Loucy (cell line): Measurements from ENCODE around the gene TMEM167A.

Experiments used
- H2AFZ ChIP-seq: fragments of 200-600 bp; sonication (generic); 2 replicates; pipeline ENCODE4 v1.6.0; 2016; ENCODE audit warnings: antibody characterized with exemption, mild to moderate bottlenecking, low read length, moderate library complexity
- H3F3A ChIP-seq: fragments of 200-600 bp; 2 replicates; pipeline ENCODE4 v1.6.0; 2016; ENCODE audit warnings: antibody characterized with exemption, low read depth, mild to moderate bottlenecking
- H3K27me3 ChIP-seq: fragments of 200-600 bp; sonication (generic); 2 replicates; pipeline ENCODE4 v1.6.1; 2014; ENCODE audit warnings: low read length, mild to moderate bottlenecking; ENCODE audit not compliant: insufficient read depth, poor library complexity, severe bottlenecking
- H3K36me3 ChIP-seq: fragments of 200-600 bp; sonication (generic); 2 replicates; pipeline ENCODE4 v1.6.1; 2016; ENCODE audit warnings: low read length; ENCODE audit not compliant: insufficient read depth
- H3K4me1 ChIP-seq: fragments of 200-600 bp; sonication (generic); 2 replicates; pipeline ENCODE4 v1.5.1; 2014; ENCODE audit warnings: low read length, mild to moderate bottlenecking; ENCODE audit not compliant: insufficient read depth, poor library complexity, severe bottlenecking
- H3K4me2 ChIP-seq: fragments of 200-600 bp; sonication (generic); 2 replicates; pipeline ENCODE4 v1.6.0; 2014; ENCODE audit warnings: antibody characterized with exemption, low read length, low read depth, mild to moderate bottlenecking; ENCODE audit not compliant: poor library complexity, severe bottlenecking
- H3K4me3 ChIP-seq: fragments of 200-600 bp; sonication (generic); 2 replicates; pipeline ENCODE4 v1.5.1; 2014; ENCODE audit warnings: low read length, mild to moderate bottlenecking, mixed read lengths; ENCODE audit not compliant: poor library complexity, severe bottlenecking
- H3K79me2 ChIP-seq: fragments of 200-600 bp; sonication (generic); 2 replicates; pipeline ENCODE4 v1.6.1; 2014; ENCODE audit warnings: low read length; ENCODE audit not compliant: insufficient read depth
- H3K9ac ChIP-seq: fragments of 200-600 bp; sonication (generic); 2 replicates; pipeline ENCODE4 v1.6.0; 2014; ENCODE audit warnings: mild to moderate bottlenecking, low read depth, low read length, moderate library complexity; ENCODE audit not compliant: poor library complexity, severe bottlenecking
- H3K9me2 ChIP-seq: fragments of 200-600 bp; sonication (generic); replicated peaks from 2 replicates; pipeline ENCODE4 v1.6.1; 2016; ENCODE audit warnings: low read depth, low read length, mixed read lengths
- H3K9me3 ChIP-seq: fragments of 200-600 bp; sonication (generic); 2 replicates; pipeline ENCODE4 v1.6.1; 2014; ENCODE audit warnings: mild to moderate bottlenecking, antibody characterized with exemption, low read length, low read depth; ENCODE audit not compliant: insufficient read depth
- H4K20me1 ChIP-seq: fragments of 200-600 bp; sonication (generic); 2 replicates; pipeline ENCODE4 v1.6.0; 2014; ENCODE audit warnings: antibody characterized with exemption, low read length, mild to moderate bottlenecking; ENCODE audit not compliant: insufficient read depth, poor library complexity, severe bottlenecking
- CTCF ChIP-seq: fragments of 200-600 bp; sonication (generic); conservative IDR thresholded peaks from 2 replicates; pipeline ENCODE4 v1.5.1; 2014; ENCODE audit warnings: mild to moderate bottlenecking, antibody characterized with exemption, low read length
- EZH2phosphoT487 ChIP-seq: fragments of 200-600 bp; IDR thresholded peaks from 2 replicates; pipeline ENCODE4 v1.6.1; 2018; ENCODE audit warnings: antibody characterized with exemption, mild to moderate bottlenecking, moderate library complexity, borderline replicate concordance

TMEM167A gene

DNA sequence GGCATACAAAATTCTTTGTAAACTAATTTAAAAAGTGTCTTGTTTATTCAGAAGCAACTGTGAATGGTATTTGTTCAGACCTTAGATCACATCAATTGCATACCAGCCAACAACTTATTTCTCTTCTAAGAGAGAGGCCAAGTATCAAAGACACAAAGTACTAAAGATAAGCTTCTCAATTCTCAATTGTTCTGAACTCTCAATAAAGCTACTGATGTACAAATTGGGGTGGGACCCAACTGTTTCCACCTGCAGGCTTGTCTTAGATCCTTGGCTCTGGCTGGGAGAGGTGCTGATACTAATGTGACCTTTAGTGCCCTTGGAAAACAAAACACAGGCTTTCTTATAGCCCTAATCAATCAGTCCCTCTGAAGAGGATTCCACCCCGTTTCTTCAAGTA lies 22.3 kb upstream of the TMEM167A start:
- Histone ChIP-seq H3K9me2 (no peaks in the 10 kb centered on the region), H4K20me1 (no peaks in the 10 kb centered on the region), H3K9me3 (no peaks in the 10 kb centered on the region), H2AFZ (no peak overlapping the region), H3K36me3 (no peaks in the 10 kb centered on the region), H3K4me3 (no peak overlapping the region), H3F3A (no peaks in the 10 kb centered on the region), H3K79me2 (peaks cover 5% of the 10 kb centered on the region; the same call in 1 of the 2 replicates), H3K9ac (no peak overlapping the region), H3K4me2 (no peak overlapping the region), H3K4me1 (peaks cover 11% of the 10 kb centered on the region), H3K27me3 (no peaks in the 10 kb centered on the region)
- TF ChIP-seq EZH2phosphoT487 (no peak), CTCF (no peak)

DNA sequence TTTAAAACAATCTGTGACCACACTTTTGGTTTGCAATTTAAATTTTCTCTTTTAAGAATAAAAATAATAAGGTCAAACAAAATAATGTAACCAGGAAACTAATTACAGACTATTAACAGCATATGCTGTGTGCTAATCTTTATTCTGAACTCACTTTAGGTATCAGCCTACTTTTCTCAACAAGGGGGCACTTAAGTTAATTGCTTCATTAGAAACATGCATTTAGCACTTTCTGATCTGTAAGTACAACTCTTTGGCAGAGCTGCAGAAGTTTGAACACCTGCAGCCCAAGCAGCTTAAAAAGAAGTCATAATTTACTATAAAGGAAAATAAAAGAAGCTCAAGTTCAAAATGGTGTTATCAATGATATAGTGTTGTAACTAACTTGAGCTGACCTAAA lies 21.8 kb upstream of the TMEM167A start:
- H3K9ac ChIP-seq: no peak overlapping the region
- no peaks in the 10 kb centered on the region for H3F3A ChIP-seq
- H3K4me1 ChIP-seq: peaks cover 11% of the 10 kb centered on the region
- no peaks in the 10 kb centered on the region for H4K20me1 ChIP-seq
- H3K4me3 ChIP-seq: no peak overlapping the region
- TF ChIP-seq EZH2phosphoT487 (no peak), CTCF (no peak)
- H3K36me3 ChIP-seq: no peaks in the 10 kb centered on the region; the same call in 1 of the 2 replicates
- H2AFZ ChIP-seq: no peak overlapping the region
- no peaks in the 10 kb centered on the region for H3K9me2 ChIP-seq
- peaks cover 5% of the 10 kb centered on the region; the same call in 1 of the 2 replicates for H3K79me2 ChIP-seq
- peaks cover under 1% of the 10 kb centered on the region; the same call in 1 of the 2 replicates for H3K9me3 ChIP-seq
- no peak overlapping the region for H3K4me2 ChIP-seq
- no peaks in the 10 kb centered on the region for H3K27me3 ChIP-seq

DNA sequence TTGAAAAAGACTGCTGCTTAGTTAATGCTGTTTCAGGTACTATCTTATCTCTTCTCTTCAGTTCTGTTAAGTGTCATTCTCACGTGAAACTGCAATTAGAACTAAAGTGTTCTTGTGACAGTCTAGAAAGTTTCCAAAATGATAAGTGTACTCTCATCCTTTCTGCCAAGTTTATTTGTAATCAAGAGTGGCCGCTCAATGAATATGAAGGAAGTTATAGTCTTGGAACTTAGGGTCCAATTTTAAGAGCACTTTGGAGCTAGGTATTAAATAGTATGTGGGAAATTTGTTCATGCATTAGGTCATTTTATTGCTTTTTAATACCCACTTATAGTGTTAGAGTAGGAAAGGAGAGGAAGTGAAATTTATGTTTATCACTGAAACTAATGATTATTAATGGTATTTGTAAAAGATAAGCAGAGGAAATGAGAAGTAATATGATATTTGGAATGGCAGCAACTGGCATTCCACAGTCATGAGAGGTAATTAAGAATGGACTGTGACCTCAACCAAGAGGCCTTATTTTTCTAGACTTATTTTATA lies 20.6 kb upstream of the TMEM167A start:
- no peaks in the 10 kb centered on the region for H4K20me1 ChIP-seq
- no peak overlapping the region for H2AFZ ChIP-seq
- no peak overlapping the region for H3K4me2 ChIP-seq
- H3K79me2 ChIP-seq: peaks cover 5% of the 10 kb centered on the region; the same call in 1 of the 2 replicates
- no peaks in the 10 kb centered on the region for H3K9me2 ChIP-seq
- H3K9me3 ChIP-seq: peaks cover 13% of the 10 kb centered on the region; the same call in 1 of the 2 replicates
- TF ChIP-seq EZH2phosphoT487 (no peak), CTCF (no peak)
- no peaks in the 10 kb centered on the region; the same call in 1 of the 2 replicates for H3K36me3 ChIP-seq
- no peak overlapping the region for H3K4me3 ChIP-seq
- H3K4me1 ChIP-seq: peaks cover 11% of the 10 kb centered on the region
- no peaks in the 10 kb centered on the region for H3K27me3 ChIP-seq
- peaks cover 5% of the 10 kb centered on the region; the same call in 1 of the 2 replicates for H3F3A ChIP-seq
- no peak overlapping the region for H3K9ac ChIP-seq
